SK-N-SH (cell line): ENCODE data around the gene POU3F3. TPM values are rescaled to one million over a fixed set of nuclear protein-coding genes. Genes with fewer than 3 reads are reported as not detected.

ENCODE experiments used
- CTCF ChIA-PET: fragments of 300-600, 350-600 bp; formaldehyde crosslinking; extraction: SDS; loops from one replicate; lab custom pipeline; 2021; lab: Yijun Ruan, JAX
- POLR2A ChIA-PET: fragments of 350-600 bp; sonication (Branson Sonifier 250); formaldehyde crosslinking; extraction: SDS; loops from one replicate; lab custom pipeline; 2020; ENCODE audit warnings: antibody characterized with exemption, inconsistent platforms; lab: Yijun Ruan, JAX
- DNase-seq: peaks from one replicate; pipeline ENCODE4 v3.0.0; 2012
- H2AFZ ChIP-seq: fragments of 200-600 bp; sonication (generic); 2 replicates; pipeline ENCODE4 v1.8.1; 2016; ENCODE audit warnings: antibody characterized with exemption, mild to moderate bottlenecking, low read depth
- H3F3A ChIP-seq: fragments of 200-600 bp; sonication (generic); replicated peaks from 2 replicates; pipeline ENCODE3; 2016; ENCODE audit warnings: antibody characterized with exemption, mild to moderate bottlenecking; ENCODE audit not compliant: insufficient read depth
- H3K27ac ChIP-seq, 2 experiments: fragments of 200-500 bp in 1 of 2; fragments of 200-600 bp in 1 of 2; sonication (Bioruptor generic) in 1 of 2; sonication (generic), shearing (Covaris generic) in 1 of 2; 2 replicates each; pipeline versions ENCODE4 v1.5.1 to v1.6.1; 2014 to 2016; ENCODE audit warnings: low read depth in 2 of 2, inconsistent platforms in 1 of 2, low read length in 1 of 2, mild to moderate bottlenecking in 1 of 2, mixed read lengths in 1 of 2
- H3K27me3 ChIP-seq: fragments of 200-600 bp; sonication (generic), shearing (Covaris generic); 2 replicates; pipeline ENCODE4 v1.6.1; 2016; ENCODE audit warnings: mixed run types; ENCODE audit not compliant: insufficient read depth
- H3K36me3 ChIP-seq, 2 experiments: fragments of 200-500 bp in 1 of 2; fragments of 200-600 bp in 1 of 2; sonication (Bioruptor generic) in 1 of 2; sonication (generic) in 1 of 2; replicated peaks in 1 of 2; 2 replicates each; pipeline versions ENCODE3 to v1.5.1; 2014 to 2016; ENCODE audit warnings: low read length in 1 of 2, mild to moderate bottlenecking in 1 of 2; ENCODE audit not compliant: insufficient read depth in 2 of 2, control insufficient read depth in 1 of 2
- H3K4me1 ChIP-seq, 2 experiments: fragments of 200-500 bp in 1 of 2; fragments of 200-600 bp in 1 of 2; sonication (Bioruptor generic) in 1 of 2; sonication (generic), shearing (Covaris generic) in 1 of 2; 2 replicates each; pipeline versions ENCODE4 v1.5.1 to v1.6.1; 2014 to 2016; ENCODE audit warnings: low read depth in 1 of 2, low read length in 1 of 2, mixed run types in 1 of 2; ENCODE audit not compliant: insufficient read depth in 2 of 2, control insufficient read depth in 1 of 2
- H3K4me2 ChIP-seq: fragments of 200-600 bp; sonication (generic), shearing (Covaris generic); 2 replicates; pipeline ENCODE4 v1.6.1; 2017; ENCODE audit warnings: mixed run types
- H3K4me3 ChIP-seq, 2 experiments: fragments of 200-500 bp in 1 of 2; fragments of 200-600 bp in 1 of 2; sonication (Bioruptor generic) in 1 of 2; sonication (generic), shearing (Covaris generic) in 1 of 2; 2 replicates each; pipeline versions ENCODE4 v1.5.1 to v1.8.1; 2014 to 2016; ENCODE audit warnings: low read depth in 2 of 2, inconsistent platforms in 1 of 2, low read length in 1 of 2, mild to moderate bottlenecking in 1 of 2, mixed read lengths in 1 of 2, moderate library complexity in 1 of 2
- H3K79me2 ChIP-seq: fragments of 200-600 bp; sonication (generic); 2 replicates; pipeline ENCODE4 v1.8.1; 2017; ENCODE audit warnings: mild to moderate bottlenecking; ENCODE audit not compliant: insufficient read depth
- H3K9ac ChIP-seq: fragments of 200-600 bp; sonication (generic); 2 replicates; pipeline ENCODE4 v1.6.1; 2017; ENCODE audit warnings: mixed run types
- H3K9me2 ChIP-seq: fragments of 200-600 bp; sonication (generic); 2 replicates; pipeline ENCODE4 v1.6.1; 2017; ENCODE audit warnings: mixed run types
- H3K9me3 ChIP-seq: fragments of 200-600 bp; sonication (generic); 2 replicates; pipeline ENCODE4 v1.6.1; 2017; ENCODE audit warnings: mixed run types, mild to moderate bottlenecking, moderate library complexity
- H4K20me1 ChIP-seq: fragments of 200-600 bp; sonication (generic); 2 replicates; pipeline ENCODE4 v1.6.1; 2017; ENCODE audit warnings: mild to moderate bottlenecking, mixed run types; ENCODE audit not compliant: insufficient read depth
- CHD2 ChIP-seq: fragments of 150-350 bp; IDR thresholded peaks from 2 replicates; pipeline ENCODE4 v1.6.1; 2018; ENCODE audit warnings: low read length; ENCODE audit not compliant: partially characterized antibody
- CTCF ChIP-seq: fragments of 200-600 bp; sonication (generic); IDR thresholded peaks from 2 replicates; pipeline ENCODE4 v1.6.1; 2017; ENCODE audit warnings: antibody characterized with exemption, mild to moderate bottlenecking, moderate library complexity
- ELF1 ChIP-seq: IDR thresholded peaks from 2 replicates; pipeline ENCODE4 v1.4.0; 2012
- EZH2phosphoT487 ChIP-seq: fragments of 200-600 bp; sonication (generic); IDR thresholded peaks from 2 replicates; pipeline ENCODE4 v1.6.1; 2017; ENCODE audit warnings: low read depth, mixed run types, mild to moderate bottlenecking, antibody characterized with exemption, moderate library complexity, borderline replicate concordance
- FOSL2 ChIP-seq: IDR thresholded peaks from 2 replicates; pipeline ENCODE4 v1.4.0; 2012; ENCODE audit warnings: low read depth, mild to moderate bottlenecking, moderate library complexity, borderline replicate concordance
- FOXJ3 ChIP-seq: sonication (generic); formaldehyde crosslinking; IDR thresholded peaks from 2 replicates; pipeline ENCODE4 v1.5.1; 2020; ENCODE audit warnings: mild to moderate bottlenecking, missing genetic modification reagents
- GABPA ChIP-seq: IDR thresholded peaks from 2 replicates; pipeline ENCODE4 v1.4.0; 2012; ENCODE audit warnings: low read depth, mild to moderate bottlenecking
- MAX ChIP-seq: IDR thresholded peaks from 2 replicates; pipeline ENCODE4 v1.4.0; 2012; ENCODE audit warnings: low read depth
- NFIC ChIP-seq: IDR thresholded peaks from 2 replicates; pipeline ENCODE4 v1.4.0; 2012; ENCODE audit warnings: borderline replicate concordance
- NRF1 ChIP-seq: IDR thresholded peaks from 2 replicates; pipeline ENCODE4 v1.6.1; 2012; ENCODE audit warnings: low read depth, mild to moderate bottlenecking, low read length
- PBX3 ChIP-seq: IDR thresholded peaks from 2 replicates; pipeline ENCODE4; 2012
- RAD21 ChIP-seq: IDR thresholded peaks from 2 replicates; pipeline ENCODE4 v1.6.1; 2012; ENCODE audit warnings: mild to moderate bottlenecking, low read length
- RFX5 ChIP-seq: IDR thresholded peaks from 2 replicates; pipeline ENCODE4 v1.6.1; 2012; ENCODE audit warnings: mild to moderate bottlenecking, improper control_type of control experiment, low read length
- RXRA ChIP-seq: IDR thresholded peaks from 2 replicates; pipeline ENCODE4 v1.4.0; 2012; ENCODE audit warnings: low read depth, mild to moderate bottlenecking, borderline replicate concordance
- SMC3 ChIP-seq: IDR thresholded peaks from 2 replicates; pipeline ENCODE4 v1.6.1; 2012; ENCODE audit warnings: low read depth, low read length, improper control_type of control experiment
- TCF12 ChIP-seq: IDR thresholded peaks from 2 replicates; pipeline ENCODE4 v1.4.0; 2012
- TEAD4 ChIP-seq: IDR thresholded peaks from 2 replicates; pipeline ENCODE4 v1.4.0; 2012; ENCODE audit warnings: mild to moderate bottlenecking, borderline replicate concordance; ENCODE audit not compliant: insufficient read depth
- USF1 ChIP-seq: IDR thresholded peaks from 2 replicates; pipeline ENCODE4 v1.4.0; 2012; ENCODE audit warnings: low read depth, borderline replicate concordance
- USF2 ChIP-seq: fragments of 150-350 bp; IDR thresholded peaks from 2 replicates; pipeline ENCODE4 v1.6.1; 2017; ENCODE audit warnings: antibody characterized with exemption, low read length, low read depth, borderline replicate concordance
- WGBS: methylation state at CpG from one replicate; pipeline ENCODE4 v1.1.6; 2017; ENCODE audit warnings: low lambda C conversion rate; 5-methylcytosine and 5-hydroxymethylcytosine counted together
- polyA plus RNA-seq, 3 experiments: library from polyadenylated mRNA; depleted of rRNA; stranded (reverse); fragments of >200 nt; gene quantifications; 2 replicates each; pipeline ENCODE4 v1.2.3, GENCODE V29; 2012

Gene POU3F3
- polyA plus RNA-seq, 1 of the 3 experiments (the other 2 are of a cell fraction), result not detected

GRCh38 chr2:104873689-104874054 lies 19.8 kb downstream of the POU3F3 start:
- H3K4me1 ChIP-seq, result peaks cover 0 to 3% of the 10 kb centered on the region in 2 experiments; a peak in 1 of 4 replicates
- H3K79me2 ChIP-seq, result no peaks in the 10 kb centered on the region
- WGBS, result 28% methylated on average over 16 of the region's 17 CpGs

GRCh38 chr2:104874230-104874629 lies 20.3 kb downstream of the POU3F3 start:
- DNase-seq, result no peak
- Histone ChIP-seq H3K4me1 (peaks cover 0 to 3% of the 10 kb centered on the region in 2 experiments; a peak in 1 of 4 replicates), H2AFZ (no peak overlapping the region), H3F3A (no peaks in the 10 kb centered on the region), H4K20me1 (no peaks in the 10 kb centered on the region), H3K9me2 (no peaks in the 10 kb centered on the region), H3K27me3 (peaks cover 25% of the 10 kb centered on the region), H3K9me3 (no peaks in the 10 kb centered on the region), H3K4me2 (no peak overlapping the region), H3K27ac (no peak overlapping the region), H3K9ac (no peak overlapping the region), H3K4me3 (no peak overlapping the region), H3K36me3 (no peaks in the 10 kb centered on the region), H3K79me2 (no peaks in the 10 kb centered on the region)
- WGBS, result 62% methylated on average over 6 of the region's 6 CpGs
- ChIA-PET CTCF (interaction anchor here (0.6 to 2.9 kb wide), 8 partner anchors 9 to 1712 kb away, joined by 3 to 22 read pairs (median 3); no protein-coding TSS in a partner anchor), POLR2A (no interaction called here)
- TF ChIP-seq CHD2 (no peak), NFIC (no peak), TEAD4 (no peak), USF2 (no peak), RAD21 (no peak), USF1 (no peak), TCF12 (no peak), ELF1 (no peak), NRF1 (no peak), RFX5 (no peak), FOSL2 (no peak), SMC3 (no peak), EZH2phosphoT487 (no peak), FOXJ3 (CRISPR knock-in tag) (no peak), RXRA (no peak)

More at GRCh38 chr2:104873689-104874054, 19.8 kb downstream of the POU3F3 start:
- CTCF ChIA-PET, result interaction anchor here (0.6 to 4.0 kb wide), 11 partner anchors 9 to 1712 kb away, joined by 3 to 22 read pairs (median 4); no protein-coding TSS in a partner anchor
- H3K4me2 ChIP-seq, result peak overlapping the region; percentile 84; the same call in 1 of the 2 replicates
- H3K4me3 ChIP-seq, result peak overlapping the region; percentile 53 to 64; a peak in 3 of 4 replicates
- no peak for DNase-seq
- no peaks in the 10 kb centered on the region for H4K20me1 ChIP-seq
- no peaks in the 10 kb centered on the region for H3K9me3 ChIP-seq
- POLR2A ChIA-PET, result no interaction called here
- H3K27me3 ChIP-seq, result peaks cover 25% of the 10 kb centered on the region
- TF ChIP-seq PBX3 (no peak), EZH2phosphoT487 (no peak), GABPA (no peak), CTCF (no peak; the same call in 1 of the 2 replicates), ELF1 (no peak), RFX5 (no peak), MAX (no peak)
- no peaks in the 10 kb centered on the region for H3K9me2 ChIP-seq
- H2AFZ ChIP-seq, result 0 out of 2 replicates have a peak overlapping the region, but pooled peaks have one; percentile 37
- H3K9ac ChIP-seq, result no peak overlapping the region
- H3F3A ChIP-seq, result no peaks in the 10 kb centered on the region
- no peak overlapping the region for H3K27ac ChIP-seq
- no peaks in the 10 kb centered on the region for H3K36me3 ChIP-seq
